GM12872 (cell line): ENCODE data around the gene LDB2.

Experiments
- CTCF ChIP-seq: IDR thresholded peaks from 3 replicates; pipeline ENCODE4 v1.5.1; 2011; ENCODE audit warnings: low read depth, mild to moderate bottlenecking, low read length, moderate library complexity; ENCODE audit not compliant: insufficient read depth

Gene LDB2

GRCh38 chr4:16467061-16467460 lies 431.4 kb downstream of the LDB2 start:
- no peak for TF ChIP-seq CTCF

- no peak for TF ChIP-seq CTCF
Observed at GRCh38 chr4:16466581-16466980, 431.9 kb downstream of the LDB2 start.

GRCh38 chr4:16464651-16465050 lies 433.8 kb downstream of the LDB2 start:
- TF ChIP-seq CTCF = no peak

GRCh38 chr4:16462656-16463055 lies 435.8 kb downstream of the LDB2 start:
- no peak for TF ChIP-seq CTCF

- no peak for TF ChIP-seq CTCF
Observed at GRCh38 chr4:16461362-16461761, 437.1 kb downstream of the LDB2 start.

GRCh38 chr4:16457944-16458343 lies 440.5 kb downstream of the LDB2 start:
- TF ChIP-seq CTCF = no peak
